Stimulated activated CD8-positive, alpha-beta memory T cell treated with anti-CD3 and anti-CD28 coated beads, Interleukin-15, amount 100 ng/mL, for 24 hours (primary cell): ENCODE data around the gene MINDY4B.

Experiments
- DNase-seq: peaks from one replicate; pipeline ENCODE4 v3.0.0-alpha.2; 2020; ENCODE audit warnings: low read depth

MINDY4B gene

GRCh38 chr3:150905339-150905738, at the start of gene MINDY4B:
TSS of gene MINDY4B (minus strand) at chr3:150905439. CDS start at chr3:150905439, 0 bp downstream.
- no peak for DNase-seq

- no peak for DNase-seq
Observed at GRCh38 chr3:150951923-150952322, 46.7 kb upstream of the MINDY4B start.

GRCh38 chr3:150945226-150946032, 40.2 kb upstream of the MINDY4B start:
- no peak for DNase-seq

- no peak for DNase-seq
Observed at GRCh38 chr3:150942221-150942620, 37.0 kb upstream of the MINDY4B start.

- DNase-seq, result no peak
Observed at GRCh38 chr3:150936693-150937092, 31.5 kb upstream of the MINDY4B start.

DNA sequence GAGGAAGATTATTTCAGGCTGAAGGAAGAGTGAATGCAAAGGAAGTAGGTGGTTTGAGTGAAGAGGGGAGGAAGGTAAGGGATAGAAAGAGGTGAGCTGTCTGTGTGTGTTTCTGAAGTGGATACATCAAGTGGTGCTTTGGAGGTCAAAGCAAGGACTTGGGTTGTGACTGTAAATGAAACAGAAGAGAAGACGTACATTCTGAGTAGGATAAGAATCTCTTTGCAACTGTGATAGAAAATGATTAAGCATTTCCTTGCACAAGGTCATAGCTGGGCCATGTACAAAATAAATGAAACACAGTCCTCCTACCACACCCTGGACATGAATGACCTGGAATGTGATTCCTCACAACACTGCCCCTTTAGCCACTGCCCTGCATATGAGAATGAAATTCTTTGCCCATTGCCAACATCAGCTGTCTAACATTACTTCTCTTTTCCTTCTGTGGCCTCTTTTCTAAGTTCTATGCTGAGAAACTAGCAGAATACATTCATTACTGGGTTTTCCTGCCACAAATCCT, 28.3 kb upstream of the MINDY4B start:
- no peak for DNase-seq

DNA sequence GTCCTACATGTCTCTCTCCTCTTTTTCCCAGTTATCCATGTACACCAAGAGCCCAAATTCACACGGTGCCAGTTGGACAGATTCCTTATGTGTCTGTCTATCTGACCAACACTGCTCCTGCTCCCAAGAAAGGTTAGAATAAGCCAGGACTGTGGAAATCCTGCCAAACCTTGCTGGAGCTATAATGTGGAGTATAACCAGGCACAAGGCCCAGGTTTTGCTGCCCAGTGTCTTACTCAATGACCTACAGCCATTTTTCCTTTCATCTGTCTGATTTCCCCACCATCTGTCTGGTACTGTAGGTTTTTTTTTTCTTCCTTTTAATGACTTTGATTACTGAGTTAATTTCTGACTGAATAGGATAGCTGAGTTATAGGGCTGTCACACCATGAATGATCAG, 26.5 kb upstream of the MINDY4B start:
- no peak for DNase-seq

GRCh38 chr3:150930839-150931238, 25.6 kb upstream of the MINDY4B start:
- DNase-seq, result no peak

- DNase-seq, result no peak
Observed at GRCh38 chr3:150928234-150928633, 23.0 kb upstream of the MINDY4B start.

DNA sequence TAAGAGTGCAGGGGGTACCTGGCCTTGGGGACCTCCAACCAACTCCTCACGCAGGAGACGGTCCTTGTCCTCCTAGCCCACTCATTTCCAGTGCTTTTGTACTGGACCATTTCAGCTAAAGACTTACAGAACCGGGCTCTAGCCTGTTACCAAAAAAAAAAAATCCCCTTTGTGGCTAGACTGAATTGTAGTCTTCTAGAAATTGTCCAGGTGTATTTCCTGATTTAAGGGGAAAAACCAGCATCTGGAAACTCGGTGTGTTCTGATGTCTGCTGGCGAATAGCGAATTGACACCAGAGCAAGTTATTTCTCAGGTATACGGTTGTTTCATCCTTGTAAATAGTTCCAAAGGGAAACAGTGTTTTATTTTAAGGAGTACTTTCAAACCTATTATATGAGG, 21.1 kb upstream of the MINDY4B start:
- DNase-seq, result no peak

- DNase-seq, result peak; percentile 16
Observed at GRCh38 chr3:150925751-150926201, 20.5 kb upstream of the MINDY4B start.

DNA sequence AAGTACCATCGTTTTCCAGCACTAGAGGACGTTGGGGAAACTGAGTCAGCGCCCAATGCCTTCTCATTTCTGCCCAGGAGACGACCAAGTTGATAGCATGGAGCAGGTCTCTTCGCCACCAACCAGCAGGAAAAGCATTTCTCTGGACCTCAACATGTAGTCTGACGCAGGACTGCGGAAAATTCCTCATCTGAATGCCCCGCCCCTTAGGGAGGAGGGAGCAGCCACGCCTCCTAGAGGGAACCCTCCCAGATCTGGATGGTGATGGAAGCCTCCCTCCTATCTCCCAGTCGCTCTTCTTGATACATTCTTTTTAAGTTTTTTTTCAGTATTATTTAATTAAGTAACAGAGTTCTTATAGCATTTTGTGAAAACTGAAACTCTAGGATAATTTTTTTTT, 17.4 kb upstream of the MINDY4B start:
- no peak for DNase-seq

DNA sequence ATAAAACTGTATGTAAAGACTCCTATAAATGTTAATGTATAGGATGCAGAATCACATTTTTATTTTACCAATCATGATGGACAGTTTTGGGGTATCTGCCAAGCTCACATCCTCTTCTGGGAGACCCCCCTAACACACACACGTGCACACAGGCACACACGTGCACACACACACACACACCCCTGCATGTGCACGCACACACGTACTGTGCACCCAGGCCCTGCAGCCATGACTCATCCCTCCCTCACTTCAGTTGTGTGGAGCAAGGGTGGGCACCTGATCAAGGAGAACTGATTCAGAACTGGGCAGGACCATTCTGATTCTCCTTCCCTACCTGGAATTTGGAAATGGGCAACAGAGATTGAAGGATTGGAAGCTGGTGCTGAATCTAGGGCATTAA, 16.0 kb upstream of the MINDY4B start:
- no peak for DNase-seq

GRCh38 chr3:150920236-150920635, 15.0 kb upstream of the MINDY4B start:
- no peak for DNase-seq

GRCh38 chr3:150917951-150918350, 12.7 kb upstream of the MINDY4B start:
- DNase-seq, result no peak

- no peak for DNase-seq
Observed at GRCh38 chr3:150913133-150913922, 8.1 kb upstream of the MINDY4B start.

- no peak for DNase-seq
Observed at GRCh38 chr3:150912501-150912900, 7.3 kb upstream of the MINDY4B start.

GRCh38 chr3:150911771-150912170, 6.5 kb upstream of the MINDY4B start:
- no peak for DNase-seq

GRCh38 chr3:150906461-150906860, 1.2 kb upstream of the MINDY4B start:
- DNase-seq, result no peak

DNA sequence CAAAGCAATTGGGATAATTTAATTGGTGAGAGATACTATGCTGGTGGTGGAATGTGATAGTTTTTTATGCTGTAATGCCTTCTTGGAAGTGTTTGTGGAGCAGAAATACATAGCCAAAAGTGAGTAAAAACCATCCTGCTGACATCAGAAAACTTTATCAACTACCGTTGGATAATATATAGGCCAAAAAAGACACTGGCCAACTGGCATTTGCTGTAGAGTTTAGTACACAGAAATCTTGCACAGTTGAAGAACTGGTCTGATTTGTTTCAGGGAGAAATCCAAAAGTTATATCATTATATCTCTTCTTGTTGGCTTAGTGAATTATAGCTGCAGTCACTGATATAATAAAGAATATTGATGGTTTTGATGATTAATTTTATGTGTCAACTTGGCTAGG, 507 bp upstream of the MINDY4B start:
- no peak for DNase-seq

- DNase-seq, result no peak
Observed at GRCh38 chr3:150902988-150903387, 2.3 kb downstream of the MINDY4B start.

DNA sequence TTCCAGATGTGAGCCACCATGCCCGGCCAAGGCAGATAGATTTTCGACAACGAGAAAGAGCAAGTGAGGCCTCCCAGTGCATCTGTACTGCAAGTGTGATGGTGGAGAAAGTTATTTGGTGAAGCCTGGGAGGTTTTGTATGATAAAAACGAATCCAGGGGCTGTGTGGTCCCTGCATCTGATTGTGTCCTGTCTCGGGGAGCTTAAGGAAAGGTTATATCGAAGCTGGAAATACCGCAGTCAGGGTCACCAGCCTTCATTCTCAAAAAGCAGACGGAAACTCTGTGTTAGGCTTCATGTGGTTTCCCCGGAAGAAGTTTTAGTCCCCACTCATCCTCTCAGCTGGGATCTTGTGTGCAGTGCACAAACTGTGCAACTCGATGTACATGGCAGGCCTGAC, 3.4 kb downstream of the MINDY4B start:
- DNase-seq, result no peak

GRCh38 chr3:150899141-150899540, 6.1 kb downstream of the MINDY4B start:
- no peak for DNase-seq
